Spleen (tissue), 11 donors: ENCODE measurements around the gene FAM209B. TPM values are rescaled to one million over a fixed set of nuclear protein-coding genes. Genes with fewer than 3 reads are reported as not detected.

Source experiments
- DNase-seq: peaks from one replicate; pipeline ENCODE4 v3.0.0-alpha.2; 2020
- H3K27ac ChIP-seq, 8 donors: fragments of 200-600 bp; sonication (generic) in 7 of 8; 1 replicate in 4 of 8; 2 replicates in 4 of 8; pipeline versions ENCODE4 v1.5.0 to v1.8.0; 2016 to 2021; ENCODE audit warnings: inconsistent platforms in 4 of 8, mild to moderate bottlenecking in 4 of 8, moderate library complexity in 1 of 8
- H3K27me3 ChIP-seq, 7 donors: fragments of 200-600 bp; sonication (generic) in 6 of 7; replicated peaks in 1 of 7; 1 replicate in 4 of 7; 2 replicates in 3 of 7; pipeline versions ENCODE4 v1.5.0 to v1.8.0; 2016 to 2021; ENCODE audit warnings: inconsistent platforms in 3 of 7, mild to moderate bottlenecking in 1 of 7
- H3K36me3 ChIP-seq, 6 donors: fragments of 200-600 bp; sonication (generic) in 5 of 6; 1 replicate in 4 of 6; 2 replicates in 2 of 6; pipeline versions ENCODE4 v1.5.0 to v1.8.0; 2016 to 2021; ENCODE audit warnings: inconsistent platforms in 2 of 6
- H3K4me1 ChIP-seq, 6 donors: fragments of 200-600 bp; sonication (generic) in 5 of 6; 1 replicate in 3 of 6; 2 replicates in 3 of 6; pipeline versions ENCODE4 v1.5.0 to v1.8.0; 2016 to 2021; ENCODE audit warnings: inconsistent platforms in 3 of 6
- H3K4me3 ChIP-seq, 8 donors: fragments of 200-600 bp; sonication (generic) in 7 of 8; 1 replicate in 4 of 8; 2 replicates in 4 of 8; pipeline versions ENCODE4 v1.5.0 to v1.8.0; 2016 to 2021; ENCODE audit warnings: inconsistent platforms in 4 of 8, mild to moderate bottlenecking in 4 of 8, moderate library complexity in 2 of 8
- H3K9me3 ChIP-seq, 8 donors: fragments of 200-600 bp; sonication (generic) in 7 of 8; 1 replicate in 4 of 8; 2 replicates in 4 of 8; pipeline versions ENCODE4 v1.5.0 to v1.8.0; 2016 to 2021; ENCODE audit warnings: inconsistent platforms in 4 of 8
- CTCF ChIP-seq, 11 experiments: fragments of 200-600 bp in 7 of 11; fragments of 450-650 bp in 4 of 11; sonication (generic) in 4 of 11; IDR thresholded peaks in 8 of 11; conservative IDR thresholded peaks in 3 of 11; 1 replicate in 7 of 11; 2 replicates in 4 of 11; pipeline versions ENCODE4 v1.4.0 to v1.8.0; 2016 to 2021; ENCODE audit warnings: antibody characterized with exemption in 11 of 11, inconsistent platforms in 4 of 11, mild to moderate bottlenecking in 1 of 11
- POLR2A ChIP-seq, 3 donors: fragments of 450-650 bp; IDR thresholded peaks; one replicate each; pipeline ENCODE4 v1.5.1; 2017; ENCODE audit warnings: antibody characterized with exemption in 3 of 3, mild to moderate bottlenecking in 1 of 3
- POLR2AphosphoS5 ChIP-seq, 3 donors: sonication (generic); formaldehyde crosslinking; IDR thresholded peaks; one replicate each; pipeline ENCODE4 v1.5.1; 2017; ENCODE audit warnings: antibody characterized with exemption in 3 of 3
- WGBS, 5 donors: extraction: QIAGEN DNeasy Blood & Tissue Kit in 3 of 5; methylation state at CpG; one replicate each; pipeline versions ENCODE4 v1.1.5 to v1.1.7; 2013 to 2018; 5-methylcytosine and 5-hydroxymethylcytosine counted together
- intact Hi-C: fragments of 100-400 bp; cut with DNase I; formaldehyde crosslinking; loops from one replicate; pipeline ENCODE4 v1.15.0; 2023; ENCODE audit warnings: low total_unique reads
- polyA plus RNA-seq, 3 donors: library from polyadenylated mRNA; stranded (reverse); fragments of 200-250 nt; gene quantifications; one replicate each; pipeline ENCODE4 v1.2.1, GENCODE V29; 2013
- total RNA-seq, 7 donors: library from RNA; depleted of rRNA in 3 of 7; stranded (reverse); fragments of >200 nt in 3 of 7; fragmentation: NEBNext Ultra II Directional in 4 of 7; extraction: Animal tissue kit (Norgen Biotek cat#: 25700) in 4 of 7; gene quantifications; one replicate each; pipeline versions ENCODE4 v1.1.0 to v1.2.1, GENCODE V29; 2016 to 2021
- donor health status: healthy with polysubstance abuse.
- donor health status: DM: no; HTN: no; CAD: no; lungs with moderate emphysema.
- donor health status: DM: no; HTN: no; CAD: no.
- donor health status: Bipolar disorder and iron deficiency.
- donor health status: healthy.
- donor health status: DM: no; HTN: no; CAD: no.
- donor health status: DM: yes; HTN: yes; CAD: no.

Gene FAM209B
- total and polyA plus RNA-seq, 10 donors, result 0.97 to 5.8 (median 1.9) TPM; not detected in 3

- 92 to 98% (median 95%) methylated on average over 4 to 7 of the region's 7 CpGs for WGBS, 5 donors
- Histone ChIP-seq H3K27me3 (no peaks in the 10 kb centered on the region), H3K4me3 (no peak overlapping the region), H3K36me3 (no peaks in the 10 kb centered on the region), H3K9me3 (peaks cover 0 to under 1% (median 0%) of the 10 kb centered on the region in 8 donors), H3K27ac (no peak overlapping the region), H3K4me1 (no peaks in the 10 kb centered on the region)
- peak; percentile 54 for DNase-seq
- intact Hi-C loops, result no loop called here
- TF ChIP-seq POLR2A (IDR thresholded peaks at IDR 0.05), result no peak
- TF ChIP-seq POLR2AphosphoS5 (IDR thresholded peaks at IDR 0.05), result peak in 1 of 3 donors; percentile 9
These were observed 5.5 kb upstream of the FAM209B start for GRCh38 chr20:56527521-56527920.

DNA sequence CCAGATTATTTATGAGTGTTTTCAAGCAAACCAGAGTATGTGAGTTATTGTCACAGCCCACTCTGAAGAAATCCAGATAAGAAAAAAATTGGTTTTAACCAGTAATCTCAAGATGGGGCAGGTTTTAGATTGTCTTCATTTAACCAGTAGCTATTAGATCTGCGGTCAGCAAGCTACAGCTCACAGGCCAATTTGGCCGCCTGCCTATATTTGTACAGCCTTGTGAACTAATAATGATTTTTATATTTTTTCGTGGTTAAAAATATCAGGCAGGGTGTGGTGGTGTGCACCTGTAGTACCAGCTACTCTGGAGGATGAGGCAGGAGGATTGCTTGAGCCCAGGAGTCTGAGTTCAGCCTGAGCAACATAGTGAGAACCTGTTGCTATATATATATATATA is 5.0 kb downstream of the FAM209B start:
- 82 to 84% (median 83%) methylated on average over 3 of the region's 3 CpGs for WGBS, 5 donors
- TF ChIP-seq POLR2AphosphoS5 (IDR thresholded peaks at IDR 0.05), result no peak
- TF ChIP-seq CTCF (IDR thresholded peaks at IDR 0.05 in 8 of 11, conservative IDR thresholded peaks at IDR 0.05 in 3 of 11), result no peak
- no peak for TF ChIP-seq POLR2A (IDR thresholded peaks at IDR 0.05)
- intact Hi-C loops, result no loop called here
- peaks cover 0 to 3% (median 0%) of the 10 kb centered on the region in 6 donors for H3K36me3 ChIP-seq
- H3K9me3 ChIP-seq, result no peaks in the 10 kb centered on the region
- H3K27me3 ChIP-seq, result no peaks in the 10 kb centered on the region
- DNase-seq, result no peak
- H3K4me3 ChIP-seq, result no peak overlapping the region
- H3K27ac ChIP-seq, result no peak overlapping the region
- no peaks in the 10 kb centered on the region for H3K4me1 ChIP-seq

DNA sequence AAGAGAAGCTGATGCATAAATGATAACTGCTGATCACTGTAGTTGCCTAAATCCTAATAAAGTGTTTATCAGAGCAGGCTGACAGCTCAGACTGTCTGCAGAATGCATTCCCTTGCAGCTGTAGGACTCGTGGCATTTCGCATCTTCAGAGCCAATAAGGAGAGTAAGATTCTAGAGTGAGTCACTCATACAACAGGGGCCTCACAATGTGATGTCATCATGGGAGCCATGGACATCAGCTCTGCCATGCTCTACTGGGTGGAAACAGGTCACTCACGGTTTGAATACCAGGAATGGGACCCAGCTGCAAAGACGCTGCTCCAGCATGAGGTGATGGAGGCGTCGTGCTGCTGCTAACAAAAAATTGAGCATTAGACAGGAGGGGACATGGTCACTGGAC is 7.4 kb downstream of the FAM209B start:
- DNase-seq, result no peak
- TF ChIP-seq POLR2A (IDR thresholded peaks at IDR 0.05) (no peak), POLR2AphosphoS5 (IDR thresholded peaks at IDR 0.05) (no peak), CTCF (IDR thresholded peaks at IDR 0.05 in 8 of 11, conservative IDR thresholded peaks at IDR 0.05 in 3 of 11) (no peak)
- no peaks in the 10 kb centered on the region for H3K4me1 ChIP-seq
- no peaks in the 10 kb centered on the region for H3K36me3 ChIP-seq
- H3K9me3 ChIP-seq, result no peaks in the 10 kb centered on the region
- intact Hi-C loops, result no loop called here
- 84 to 92% (median 89%) methylated on average over 6 of the region's 6 CpGs for WGBS, 5 donors
- no peaks in the 10 kb centered on the region for H3K27me3 ChIP-seq
- H3K4me3 ChIP-seq, result no peak overlapping the region
- no peak overlapping the region for H3K27ac ChIP-seq

- H3K36me3 ChIP-seq, result no peaks in the 10 kb centered on the region
- intact Hi-C loops, result no loop called here
- TF ChIP-seq CTCF (IDR thresholded peaks at IDR 0.05 in 8 of 11, conservative IDR thresholded peaks at IDR 0.05 in 3 of 11), result no peak
- no peak for TF ChIP-seq POLR2A (IDR thresholded peaks at IDR 0.05)
- TF ChIP-seq POLR2AphosphoS5 (IDR thresholded peaks at IDR 0.05), result no peak
- H3K9me3 ChIP-seq, result no peaks in the 10 kb centered on the region
- H3K4me1 ChIP-seq, result no peaks in the 10 kb centered on the region
- H3K27me3 ChIP-seq, result no peaks in the 10 kb centered on the region
- no peak overlapping the region for H3K4me3 ChIP-seq
- WGBS, 5 donors, result 74 to 84% (median 79%) methylated on average over 9 of the region's 9 CpGs
- H3K27ac ChIP-seq, result no peak overlapping the region
- no peak for DNase-seq
These were observed 9.5 kb downstream of the FAM209B start for GRCh38 chr20:56542489-56543030.
